Measurements from ENCODE around the gene MED12. TPM values are rescaled to one million over a fixed set of nuclear protein-coding genes. Genes with fewer than 3 reads are reported as not detected.

The MED12 gene
- polyA plus RNA-seq, 3 donors: 2.4 to 17.8 (median 5.0) TPM

- H3K36me3 ChIP-seq (replicated peaks in 1 of 2; ENCODE audit: control insufficient read depth in 1 of 2, insufficient read depth in 2 of 2, low read length in 2 of 2): peaks cover 9 to 27% of the 10 kb centered on the region in 2 donors
- DNase-seq: no peak
- Mint-ChIP-seq H3K27ac (no peak overlapping the region), H3K36me3 (peaks cover 24 to 39% of the 10 kb centered on the region in 2 donors), H3K4me1 (peaks cover 19% of the 10 kb centered on the region), H3K4me3 (no peak overlapping the region), H3K9me3 (peaks cover 0 to 6% (median 0%) of the 10 kb centered on the region in 7 donors), H3K27me3 (ENCODE audit: low read depth in 3 of 3) (peaks cover 0 to 18% (median 0%) of the 10 kb centered on the region in 3 donors)
- intact Hi-C loops (cut with micrococcal nuclease): no loop called here
- H4K20me1 ChIP-seq (ENCODE audit: insufficient read depth, low read length): no peaks in the 10 kb centered on the region
- no peak overlapping the region for H3K4me2 ChIP-seq (replicated peaks; ENCODE audit: extremely low read depth, low read length, poor library complexity, severe bottlenecking)
- no peak overlapping the region for H3K9ac ChIP-seq (ENCODE audit: insufficient read depth, low read length, poor library complexity, severe bottlenecking)
- H2AFZ ChIP-seq (ENCODE audit: insufficient read depth, low read depth, low read length, poor library complexity, severe bottlenecking): no peak overlapping the region
- peaks cover 8 to 10% of the 10 kb centered on the region in 2 donors for H3K4me1 ChIP-seq (ENCODE audit: control insufficient read depth in 1 of 2, insufficient read depth in 2 of 2, low read length in 2 of 2)
- TF ChIP-seq CTCF (IDR thresholded peaks at IDR 0.05): no peak
- H3K4me3 ChIP-seq (replicated peaks in 1 of 3; ENCODE audit: low read depth in 2 of 3, low read length in 3 of 3): no peak overlapping the region
- H3K79me2 ChIP-seq (ENCODE audit: insufficient read depth, low read length): peaks cover 19% of the 10 kb centered on the region
- no peaks in the 10 kb centered on the region for H3K27me3 ChIP-seq (ENCODE audit: control insufficient read depth in 2 of 2, insufficient read depth in 2 of 2, low read length in 2 of 2)
- WGBS (ENCODE audit: insufficient coverage): no CpG with 5 or more reads among the region's 6 CpGs
- H3K27ac ChIP-seq (ENCODE audit: low read depth in 1 of 2, low read length in 2 of 2): no peak overlapping the region
- H3K9me3 ChIP-seq (replicated peaks in 1 of 2; ENCODE audit: control insufficient read depth in 1 of 2, insufficient read depth in 1 of 2, low read length in 2 of 2): no peaks in the 10 kb centered on the region
Measured at GRCh38 chrX:71166461-71166860, 48.1 kb downstream of the MED12 start.

- Histone ChIP-seq H3K9ac (ENCODE audit: insufficient read depth, low read length, poor library complexity, severe bottlenecking) (no peak overlapping the region), H3K36me3 (replicated peaks in 1 of 2; ENCODE audit: control insufficient read depth in 1 of 2, insufficient read depth in 2 of 2, low read length in 2 of 2) (peaks cover 7 to 24% of the 10 kb centered on the region in 2 donors), H3K4me3 (replicated peaks in 1 of 3; ENCODE audit: low read depth in 2 of 3, low read length in 3 of 3) (no peak overlapping the region), H3K27me3 (ENCODE audit: control insufficient read depth in 2 of 2, insufficient read depth in 2 of 2, low read length in 2 of 2) (no peaks in the 10 kb centered on the region), H3K79me2 (ENCODE audit: insufficient read depth, low read length) (peaks cover 19% of the 10 kb centered on the region), H3K9me3 (replicated peaks in 1 of 2; ENCODE audit: control insufficient read depth in 1 of 2, insufficient read depth in 1 of 2, low read length in 2 of 2) (no peaks in the 10 kb centered on the region), H4K20me1 (ENCODE audit: insufficient read depth, low read length) (no peaks in the 10 kb centered on the region), H3K27ac (ENCODE audit: low read depth in 1 of 2, low read length in 2 of 2) (no peak overlapping the region), H3K4me2 (replicated peaks; ENCODE audit: extremely low read depth, low read length, poor library complexity, severe bottlenecking) (no peak overlapping the region), H2AFZ (ENCODE audit: insufficient read depth, low read depth, low read length, poor library complexity, severe bottlenecking) (no peak overlapping the region), H3K4me1 (ENCODE audit: control insufficient read depth in 1 of 2, insufficient read depth in 2 of 2, low read length in 2 of 2) (peaks cover 13 to 18% of the 10 kb centered on the region in 2 donors)
- DNase-seq: no peak
- Mint-ChIP-seq H3K9me3 (peaks cover 0 to 6% (median 0%) of the 10 kb centered on the region in 7 donors), H3K4me3 (no peak overlapping the region), H3K36me3 (peaks cover 22 to 33% of the 10 kb centered on the region in 2 donors), H3K27ac (no peak overlapping the region), H3K27me3 (ENCODE audit: low read depth in 3 of 3) (peaks cover 0 to 21% (median 0%) of the 10 kb centered on the region in 3 donors), H3K4me1 (peaks cover 26% of the 10 kb centered on the region)
- intact Hi-C loops (cut with micrococcal nuclease): no loop called here
- TF ChIP-seq CTCF (IDR thresholded peaks at IDR 0.05): no peak
- 100% methylated on average over 6 of the region's 17 CpGs for WGBS (ENCODE audit: insufficient coverage)
Measured at GRCh38 chrX:71167031-71167781, 48.8 kb downstream of the MED12 start.
